WTC11 (cell line): ENCODE results near the gene BBS1. TPM values are rescaled to one million over a fixed set of nuclear protein-coding genes. Genes with fewer than 3 reads are reported as not detected.

Experiments used
- ATAC-seq: fragments of 200-7000 bp; cut with Tn5 transposase; 2 replicates; pipeline ENCODE4 v1.10.0; 2021; ENCODE audit warnings: mild to moderate bottlenecking, moderate library complexity
- CTCF ChIA-PET: fragments of 300-600 bp; sonication (Branson Sonifier 250); formaldehyde crosslinking; loops from one replicate; lab custom pipeline; 2021; ENCODE audit warnings: antibody characterized with exemption; lab: Charles Lee
- POLR2A ChIA-PET: fragments of 350-600 bp; sonication (Branson Sonifier 250); formaldehyde crosslinking; loops from one replicate; lab custom pipeline; 2021; ENCODE audit warnings: antibody characterized with exemption; lab: Charles Lee
- DNase-seq: peaks from one replicate; pipeline ENCODE4 v3.0.0; 2021; ENCODE audit warnings: low spot score
- H3K27ac Mint-ChIP-seq: 2 replicates; pipeline ENCODE4 v1.8.0; 2021; ENCODE audit warnings: mixed read lengths
- H3K27me3 Mint-ChIP-seq: 2 replicates; pipeline ENCODE4 v1.8.0; 2021; ENCODE audit warnings: low read depth, mild to moderate bottlenecking, moderate library complexity, mixed read lengths
- H3K36me3 Mint-ChIP-seq: 2 replicates; pipeline ENCODE4 v1.8.0; 2021; ENCODE audit warnings: mixed read lengths
- H3K4me1 Mint-ChIP-seq: 2 replicates; pipeline ENCODE4 v1.8.0; 2022; ENCODE audit warnings: mixed read lengths
- H3K4me3 Mint-ChIP-seq: 2 replicates; pipeline ENCODE4 v1.8.0; 2021; ENCODE audit warnings: mild to moderate bottlenecking, moderate library complexity, mixed read lengths
- H3K9me3 Mint-ChIP-seq: 2 replicates; pipeline ENCODE4 v1.8.0; 2021; ENCODE audit warnings: mixed read lengths
- AR ChIP-seq: fragments of 250-450 bp; sonication (Bioruptor Pico); IDR thresholded peaks from 2 replicates; pipeline ENCODE4 v1.9.0; 2021; ENCODE audit warnings: mild to moderate bottlenecking
- FOXP1 ChIP-seq: sonication (generic); formaldehyde crosslinking; IDR thresholded peaks from 2 replicates; pipeline ENCODE4 v1.8.0; 2022; ENCODE audit warnings: missing genetic modification reagents, mild to moderate bottlenecking, moderate library complexity, borderline replicate concordance
- MAX ChIP-seq: sonication (generic); formaldehyde crosslinking; IDR thresholded peaks from 2 replicates; pipeline ENCODE4 v1.8.0; 2022; ENCODE audit warnings: mild to moderate bottlenecking, missing genetic modification reagents
- MYBL2 ChIP-seq: sonication (generic); formaldehyde crosslinking; IDR thresholded peaks from 2 replicates; pipeline ENCODE4 v1.8.1; 2023; ENCODE audit warnings: mild to moderate bottlenecking, moderate library complexity, missing genetic modification reagents
- NR3C1 ChIP-seq: sonication (generic); formaldehyde crosslinking; conservative IDR thresholded peaks from 2 replicates; pipeline ENCODE4 v1.8.1; 2023; ENCODE audit warnings: low read depth, mild to moderate bottlenecking, missing genetic modification reagents
- TP53 ChIP-seq: sonication (generic); formaldehyde crosslinking; IDR thresholded peaks from 2 replicates; pipeline ENCODE4 v1.8.1; 2023; ENCODE audit warnings: mild to moderate bottlenecking, missing genetic modification reagents
- USF2 ChIP-seq: sonication (generic); formaldehyde crosslinking; IDR thresholded peaks from 2 replicates; pipeline ENCODE4 v1.8.1; 2023; ENCODE audit warnings: mild to moderate bottlenecking, missing genetic modification reagents, moderate library complexity
- ZBTB21 ChIP-seq: sonication (generic); formaldehyde crosslinking; IDR thresholded peaks from 2 replicates; pipeline ENCODE4 v1.8.1; 2023; ENCODE audit warnings: mild to moderate bottlenecking, missing genetic modification reagents, borderline replicate concordance
- ZNF138 ChIP-seq: sonication (generic); formaldehyde crosslinking; conservative IDR thresholded peaks from 2 replicates; pipeline ENCODE4 v1.8.1; 2022; ENCODE audit warnings: mild to moderate bottlenecking, moderate library complexity, missing genetic modification reagents
- ZNF219 ChIP-seq: sonication (generic); formaldehyde crosslinking; IDR thresholded peaks from 2 replicates; pipeline ENCODE4 v1.8.0; 2023; ENCODE audit warnings: missing genetic modification reagents, mild to moderate bottlenecking, borderline replicate concordance
- ZNF317 ChIP-seq: sonication (generic); formaldehyde crosslinking; IDR thresholded peaks from 2 replicates; pipeline ENCODE4 v1.8.1; 2023; ENCODE audit warnings: low read depth, mild to moderate bottlenecking, moderate library complexity, missing genetic modification reagents, borderline replicate concordance
- ZNF396 ChIP-seq: fragments of 250-450 bp; sonication (Bioruptor Pico); IDR thresholded peaks from 2 replicates; pipeline ENCODE4 v1.8.0; 2021; ENCODE audit warnings: mild to moderate bottlenecking, moderate library complexity, borderline replicate concordance
- total RNA-seq: library from RNA; stranded (reverse); gene quantifications from 3 replicates; pipeline ENCODE4 v1.2.3, GENCODE V29; 2021
- TF ChIP-seq, protein P1 (sequence below): sonication (generic); formaldehyde crosslinking; IDR thresholded peaks from 2 replicates; pipeline ENCODE4 v1.8.0; 2023; ENCODE audit warnings: mild to moderate bottlenecking, missing genetic modification reagents
- TF ChIP-seq, protein P2 (sequence below): sonication (generic); formaldehyde crosslinking; IDR thresholded peaks from 2 replicates; pipeline ENCODE4 v1.8.0; 2023; ENCODE audit warnings: missing genetic modification reagents, mild to moderate bottlenecking, borderline replicate concordance
- TF ChIP-seq, protein P3 (sequence below): fragments of 250-450 bp; sonication (Bioruptor Pico); IDR thresholded peaks from 2 replicates; pipeline ENCODE4 v1.9.0; 2021; ENCODE audit warnings: mild to moderate bottlenecking, borderline replicate concordance
- TF ChIP-seq, protein P4 (sequence below): sonication (generic); formaldehyde crosslinking; IDR thresholded peaks from 2 replicates; pipeline ENCODE4 v1.8.0; 2022; ENCODE audit warnings: mild to moderate bottlenecking, missing genetic modification reagents

BBS1 gene
- total RNA-seq, 1 experiment from 2014 or later = 26.8 TPM

GRCh38 chr11:66466225-66467033 is 44.0 kb upstream of the BBS1 start, which contains the start of gene PELI3:
Gene PELI3, plus strand, starts transcription at chr11:66466905. Its CDS starts 1,224 bp downstream, at chr11:66468129.
- POLR2A ChIA-PET = interaction anchor here (0.5 to 3.5 kb wide), 12 partner anchors 14 to 1374 kb away, joined by 3 to 22 read pairs (median 4); partner anchors contain the start of genes DPP3, MALAT1, MRPL11 and RBM14
- TF ChIP-seq, protein P1, sequence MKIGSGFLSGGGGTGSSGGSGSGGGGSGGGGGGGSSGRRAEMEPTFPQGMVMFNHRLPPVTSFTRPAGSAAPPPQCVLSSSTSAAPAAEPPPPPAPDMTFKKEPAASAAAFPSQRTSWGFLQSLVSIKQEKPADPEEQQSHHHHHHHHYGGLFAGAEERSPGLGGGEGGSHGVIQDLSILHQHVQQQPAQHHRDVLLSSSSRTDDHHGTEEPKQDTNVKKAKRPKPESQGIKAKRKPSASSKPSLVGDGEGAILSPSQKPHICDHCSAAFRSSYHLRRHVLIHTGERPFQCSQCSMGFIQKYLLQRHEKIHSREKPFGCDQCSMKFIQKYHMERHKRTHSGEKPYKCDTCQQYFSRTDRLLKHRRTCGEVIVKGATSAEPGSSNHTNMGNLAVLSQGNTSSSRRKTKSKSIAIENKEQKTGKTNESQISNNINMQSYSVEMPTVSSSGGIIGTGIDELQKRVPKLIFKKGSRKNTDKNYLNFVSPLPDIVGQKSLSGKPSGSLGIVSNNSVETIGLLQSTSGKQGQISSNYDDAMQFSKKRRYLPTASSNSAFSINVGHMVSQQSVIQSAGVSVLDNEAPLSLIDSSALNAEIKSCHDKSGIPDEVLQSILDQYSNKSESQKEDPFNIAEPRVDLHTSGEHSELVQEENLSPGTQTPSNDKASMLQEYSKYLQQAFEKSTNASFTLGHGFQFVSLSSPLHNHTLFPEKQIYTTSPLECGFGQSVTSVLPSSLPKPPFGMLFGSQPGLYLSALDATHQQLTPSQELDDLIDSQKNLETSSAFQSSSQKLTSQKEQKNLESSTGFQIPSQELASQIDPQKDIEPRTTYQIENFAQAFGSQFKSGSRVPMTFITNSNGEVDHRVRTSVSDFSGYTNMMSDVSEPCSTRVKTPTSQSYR = no peak
- TF ChIP-seq ZNF138 (CRISPR knock-in tag) (no peak), FOXP1 (peak; percentile 70; the same call in 1 of the 2 replicates), USF2 (CRISPR knock-in tag) (no peak; the same call in 1 of the 2 replicates), NR3C1 (no peak), ZBTB21 (CRISPR knock-in tag) (0 out of 2 replicates have a peak, but pooled peaks have one; percentile 36), MYBL2 (CRISPR knock-in tag) (peak; percentile 64; the same call in 1 of the 2 replicates), ZNF396 (CRISPR knock-in tag) (no peak), ZNF219 (CRISPR knock-in tag) (0 out of 2 replicates have a peak, but pooled peaks have one; percentile 37), MAX (CRISPR knock-in tag) (0 out of 2 replicates have a peak, but pooled peaks have one; percentile 26), TP53 (CRISPR knock-in tag) (peak; percentile 43; the same call in 1 of the 2 replicates), ZNF317 (no peak), AR (CRISPR knock-in tag) (no peak)
- TF ChIP-seq, protein P2, sequence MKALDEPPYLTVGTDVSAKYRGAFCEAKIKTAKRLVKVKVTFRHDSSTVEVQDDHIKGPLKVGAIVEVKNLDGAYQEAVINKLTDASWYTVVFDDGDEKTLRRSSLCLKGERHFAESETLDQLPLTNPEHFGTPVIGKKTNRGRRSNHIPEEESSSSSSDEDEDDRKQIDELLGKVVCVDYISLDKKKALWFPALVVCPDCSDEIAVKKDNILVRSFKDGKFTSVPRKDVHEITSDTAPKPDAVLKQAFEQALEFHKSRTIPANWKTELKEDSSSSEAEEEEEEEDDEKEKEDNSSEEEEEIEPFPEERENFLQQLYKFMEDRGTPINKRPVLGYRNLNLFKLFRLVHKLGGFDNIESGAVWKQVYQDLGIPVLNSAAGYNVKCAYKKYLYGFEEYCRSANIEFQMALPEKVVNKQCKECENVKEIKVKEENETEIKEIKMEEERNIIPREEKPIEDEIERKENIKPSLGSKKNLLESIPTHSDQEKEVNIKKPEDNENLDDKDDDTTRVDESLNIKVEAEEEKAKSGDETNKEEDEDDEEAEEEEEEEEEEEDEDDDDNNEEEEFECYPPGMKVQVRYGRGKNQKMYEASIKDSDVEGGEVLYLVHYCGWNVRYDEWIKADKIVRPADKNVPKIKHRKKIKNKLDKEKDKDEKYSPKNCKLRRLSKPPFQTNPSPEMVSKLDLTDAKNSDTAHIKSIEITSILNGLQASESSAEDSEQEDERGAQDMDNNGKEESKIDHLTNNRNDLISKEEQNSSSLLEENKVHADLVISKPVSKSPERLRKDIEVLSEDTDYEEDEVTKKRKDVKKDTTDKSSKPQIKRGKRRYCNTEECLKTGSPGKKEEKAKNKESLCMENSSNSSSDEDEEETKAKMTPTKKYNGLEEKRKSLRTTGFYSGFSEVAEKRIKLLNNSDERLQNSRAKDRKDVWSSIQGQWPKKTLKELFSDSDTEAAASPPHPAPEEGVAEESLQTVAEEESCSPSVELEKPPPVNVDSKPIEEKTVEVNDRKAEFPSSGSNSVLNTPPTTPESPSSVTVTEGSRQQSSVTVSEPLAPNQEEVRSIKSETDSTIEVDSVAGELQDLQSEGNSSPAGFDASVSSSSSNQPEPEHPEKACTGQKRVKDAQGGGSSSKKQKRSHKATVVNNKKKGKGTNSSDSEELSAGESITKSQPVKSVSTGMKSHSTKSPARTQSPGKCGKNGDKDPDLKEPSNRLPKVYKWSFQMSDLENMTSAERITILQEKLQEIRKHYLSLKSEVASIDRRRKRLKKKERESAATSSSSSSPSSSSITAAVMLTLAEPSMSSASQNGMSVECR (CRISPR knock-in tag) = no peak
- TF ChIP-seq, protein P3, sequence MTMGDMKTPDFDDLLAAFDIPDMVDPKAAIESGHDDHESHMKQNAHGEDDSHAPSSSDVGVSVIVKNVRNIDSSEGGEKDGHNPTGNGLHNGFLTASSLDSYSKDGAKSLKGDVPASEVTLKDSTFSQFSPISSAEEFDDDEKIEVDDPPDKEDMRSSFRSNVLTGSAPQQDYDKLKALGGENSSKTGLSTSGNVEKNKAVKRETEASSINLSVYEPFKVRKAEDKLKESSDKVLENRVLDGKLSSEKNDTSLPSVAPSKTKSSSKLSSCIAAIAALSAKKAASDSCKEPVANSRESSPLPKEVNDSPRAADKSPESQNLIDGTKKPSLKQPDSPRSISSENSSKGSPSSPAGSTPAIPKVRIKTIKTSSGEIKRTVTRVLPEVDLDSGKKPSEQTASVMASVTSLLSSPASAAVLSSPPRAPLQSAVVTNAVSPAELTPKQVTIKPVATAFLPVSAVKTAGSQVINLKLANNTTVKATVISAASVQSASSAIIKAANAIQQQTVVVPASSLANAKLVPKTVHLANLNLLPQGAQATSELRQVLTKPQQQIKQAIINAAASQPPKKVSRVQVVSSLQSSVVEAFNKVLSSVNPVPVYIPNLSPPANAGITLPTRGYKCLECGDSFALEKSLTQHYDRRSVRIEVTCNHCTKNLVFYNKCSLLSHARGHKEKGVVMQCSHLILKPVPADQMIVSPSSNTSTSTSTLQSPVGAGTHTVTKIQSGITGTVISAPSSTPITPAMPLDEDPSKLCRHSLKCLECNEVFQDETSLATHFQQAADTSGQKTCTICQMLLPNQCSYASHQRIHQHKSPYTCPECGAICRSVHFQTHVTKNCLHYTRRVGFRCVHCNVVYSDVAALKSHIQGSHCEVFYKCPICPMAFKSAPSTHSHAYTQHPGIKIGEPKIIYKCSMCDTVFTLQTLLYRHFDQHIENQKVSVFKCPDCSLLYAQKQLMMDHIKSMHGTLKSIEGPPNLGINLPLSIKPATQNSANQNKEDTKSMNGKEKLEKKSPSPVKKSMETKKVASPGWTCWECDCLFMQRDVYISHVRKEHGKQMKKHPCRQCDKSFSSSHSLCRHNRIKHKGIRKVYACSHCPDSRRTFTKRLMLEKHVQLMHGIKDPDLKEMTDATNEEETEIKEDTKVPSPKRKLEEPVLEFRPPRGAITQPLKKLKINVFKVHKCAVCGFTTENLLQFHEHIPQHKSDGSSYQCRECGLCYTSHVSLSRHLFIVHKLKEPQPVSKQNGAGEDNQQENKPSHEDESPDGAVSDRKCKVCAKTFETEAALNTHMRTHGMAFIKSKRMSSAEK (CRISPR knock-in tag) = no peak
- TF ChIP-seq, protein P4, sequence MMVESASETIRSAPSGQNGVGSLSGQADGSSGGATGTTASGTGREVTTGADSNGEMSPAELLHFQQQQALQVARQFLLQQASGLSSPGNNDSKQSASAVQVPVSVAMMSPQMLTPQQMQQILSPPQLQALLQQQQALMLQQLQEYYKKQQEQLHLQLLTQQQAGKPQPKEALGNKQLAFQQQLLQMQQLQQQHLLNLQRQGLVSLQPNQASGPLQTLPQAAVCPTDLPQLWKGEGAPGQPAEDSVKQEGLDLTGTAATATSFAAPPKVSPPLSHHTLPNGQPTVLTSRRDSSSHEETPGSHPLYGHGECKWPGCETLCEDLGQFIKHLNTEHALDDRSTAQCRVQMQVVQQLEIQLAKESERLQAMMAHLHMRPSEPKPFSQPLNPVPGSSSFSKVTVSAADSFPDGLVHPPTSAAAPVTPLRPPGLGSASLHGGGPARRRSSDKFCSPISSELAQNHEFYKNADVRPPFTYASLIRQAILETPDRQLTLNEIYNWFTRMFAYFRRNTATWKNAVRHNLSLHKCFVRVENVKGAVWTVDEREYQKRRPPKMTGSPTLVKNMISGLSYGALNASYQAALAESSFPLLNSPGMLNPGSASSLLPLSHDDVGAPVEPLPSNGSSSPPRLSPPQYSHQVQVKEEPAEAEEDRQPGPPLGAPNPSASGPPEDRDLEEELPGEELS (CRISPR knock-in tag) = no peak

More at GRCh38 chr11:66466225-66467033, 44.0 kb upstream of the BBS1 start, which contains the start of gene PELI3:
- Mint-ChIP-seq H3K4me3 (peak within 1 kb of the TSS; percentile 88), H3K4me1 (peaks cover 43% of the 10 kb centered on the region), H3K9me3 (peaks cover 20% of the 10 kb centered on the region), H3K27me3 (no peaks in the 10 kb centered on the region; the same call in 1 of the 2 replicates), H3K36me3 (peaks cover 16% of the 10 kb centered on the region), H3K27ac (peak within 1 kb of the TSS; percentile 90)
- DNase-seq = peak; percentile 98
- CTCF ChIA-PET = interaction anchor here (0.5 to 3.5 kb wide), 33 partner anchors 10 to 1580 kb away, joined by 3 to 52 read pairs (median 4); partner anchors contain the start of genes CCDC87, CCS, CTSF and DPP3
- ATAC-seq = peak; percentile 94
